Liver (tissue), 3 donors: ENCODE data around the gene NDUFAB1.

Source experiments
- EGR1 ChIP-seq, 2 donors: IDR thresholded peaks; 2 replicates each; pipeline ENCODE4 v1.6.1; 2016 to 2018; ENCODE audit warnings: antibody characterized with exemption in 2 of 2, low read depth in 2 of 2
- GABPA ChIP-seq, 2 donors: IDR thresholded peaks in 1 of 2; conservative IDR thresholded peaks in 1 of 2; 2 replicates each; pipeline ENCODE4 v1.6.1; 2016; ENCODE audit warnings: antibody characterized with exemption in 2 of 2, mild to moderate bottlenecking in 1 of 2, moderate library complexity in 1 of 2
- HNF4G ChIP-seq: IDR thresholded peaks from 2 replicates; pipeline ENCODE4 v1.6.1; 2016; ENCODE audit warnings: antibody characterized with exemption
- JUND ChIP-seq, 2 donors: IDR thresholded peaks; 2 replicates each; pipeline ENCODE4 v1.6.1; 2016; ENCODE audit warnings: antibody characterized with exemption in 2 of 2
- RAD21 ChIP-seq, 2 donors: IDR thresholded peaks; 2 replicates each; pipeline ENCODE4 v1.6.1; 2016; ENCODE audit warnings: antibody characterized with exemption in 2 of 2, mild to moderate bottlenecking in 2 of 2
- TAF1 ChIP-seq: conservative IDR thresholded peaks from 2 replicates; pipeline ENCODE4 v1.6.1; 2016; ENCODE audit warnings: antibody characterized with exemption, mild to moderate bottlenecking
- TF ChIP-seq, protein P1 (sequence below): fragments of 150-350 bp; IDR thresholded peaks from 2 replicates; pipeline ENCODE4 v1.5.1; 2017; ENCODE audit warnings: improper control_type of control experiment, low read depth, low read length; ENCODE audit not compliant: missing input control
- donor health status: healthy.
- donor health status: healthy.

DNA sequence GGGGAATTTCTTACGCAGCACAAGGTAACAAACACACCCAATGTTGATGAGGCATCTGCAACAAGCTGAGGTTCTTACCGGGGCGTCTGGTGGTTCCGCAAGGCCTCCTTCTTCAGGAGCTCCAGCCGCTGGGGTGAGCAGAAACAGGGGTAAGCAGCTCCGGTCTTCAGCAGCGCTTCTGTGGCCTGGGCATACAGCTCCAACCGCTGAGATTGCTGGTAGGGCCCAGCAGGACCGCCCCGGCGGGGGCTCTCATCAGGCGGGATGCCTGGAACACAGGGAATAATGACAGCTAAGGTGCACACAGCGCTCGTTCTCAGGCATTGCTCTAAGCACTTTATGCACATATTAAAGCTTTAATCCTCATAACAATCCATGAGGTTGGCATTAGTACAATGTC lies 51.7 kb downstream of the NDUFAB1 start:
- TF ChIP-seq, protein P1, sequence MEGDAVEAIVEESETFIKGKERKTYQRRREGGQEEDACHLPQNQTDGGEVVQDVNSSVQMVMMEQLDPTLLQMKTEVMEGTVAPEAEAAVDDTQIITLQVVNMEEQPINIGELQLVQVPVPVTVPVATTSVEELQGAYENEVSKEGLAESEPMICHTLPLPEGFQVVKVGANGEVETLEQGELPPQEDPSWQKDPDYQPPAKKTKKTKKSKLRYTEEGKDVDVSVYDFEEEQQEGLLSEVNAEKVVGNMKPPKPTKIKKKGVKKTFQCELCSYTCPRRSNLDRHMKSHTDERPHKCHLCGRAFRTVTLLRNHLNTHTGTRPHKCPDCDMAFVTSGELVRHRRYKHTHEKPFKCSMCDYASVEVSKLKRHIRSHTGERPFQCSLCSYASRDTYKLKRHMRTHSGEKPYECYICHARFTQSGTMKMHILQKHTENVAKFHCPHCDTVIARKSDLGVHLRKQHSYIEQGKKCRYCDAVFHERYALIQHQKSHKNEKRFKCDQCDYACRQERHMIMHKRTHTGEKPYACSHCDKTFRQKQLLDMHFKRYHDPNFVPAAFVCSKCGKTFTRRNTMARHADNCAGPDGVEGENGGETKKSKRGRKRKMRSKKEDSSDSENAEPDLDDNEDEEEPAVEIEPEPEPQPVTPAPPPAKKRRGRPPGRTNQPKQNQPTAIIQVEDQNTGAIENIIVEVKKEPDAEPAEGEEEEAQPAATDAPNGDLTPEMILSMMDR: no peak
- TF ChIP-seq HNF4G: no peak
- no peak for TF ChIP-seq EGR1 (IDR thresholded peaks at IDR 0.05; ENCODE audit: low read depth in 2 of 2)
- TF ChIP-seq RAD21 (IDR thresholded peaks at IDR 0.05): no peak
- TF ChIP-seq JUND (IDR thresholded peaks at IDR 0.05): no peak
- TF ChIP-seq GABPA (IDR thresholded peaks at IDR 0.05 in 1 of 2, conservative IDR thresholded peaks at IDR 0.05 in 1 of 2): no peak
- TF ChIP-seq TAF1: no peak
